ENCODE measurements around the gene H19.

Gene H19

GRCh38 chr11:1947592-1948237, 49.9 kb downstream of the H19 start:
- H3K27me3 ChIP-seq (ENCODE audit: insufficient read depth, low read length) = no peaks in the 10 kb centered on the region
- no peak overlapping the region for H3K27ac ChIP-seq (ENCODE audit: low read depth, low read length)
- peaks cover 10% of the 10 kb centered on the region for H3K4me1 ChIP-seq (ENCODE audit: control insufficient read depth, insufficient read depth, low read length, unreplicated experiment)
- no peak overlapping the region for H3K4me3 ChIP-seq (ENCODE audit: low read depth, low read length)
- H2AFZ ChIP-seq (ENCODE audit: low read length, unreplicated experiment) = no peak overlapping the region
- H3K36me3 ChIP-seq (ENCODE audit: insufficient read depth, low read length) = no peaks in the 10 kb centered on the region
- no peaks in the 10 kb centered on the region for H3K79me2 ChIP-seq (ENCODE audit: control insufficient read depth, insufficient read depth, low read length, unreplicated experiment)

DNA sequence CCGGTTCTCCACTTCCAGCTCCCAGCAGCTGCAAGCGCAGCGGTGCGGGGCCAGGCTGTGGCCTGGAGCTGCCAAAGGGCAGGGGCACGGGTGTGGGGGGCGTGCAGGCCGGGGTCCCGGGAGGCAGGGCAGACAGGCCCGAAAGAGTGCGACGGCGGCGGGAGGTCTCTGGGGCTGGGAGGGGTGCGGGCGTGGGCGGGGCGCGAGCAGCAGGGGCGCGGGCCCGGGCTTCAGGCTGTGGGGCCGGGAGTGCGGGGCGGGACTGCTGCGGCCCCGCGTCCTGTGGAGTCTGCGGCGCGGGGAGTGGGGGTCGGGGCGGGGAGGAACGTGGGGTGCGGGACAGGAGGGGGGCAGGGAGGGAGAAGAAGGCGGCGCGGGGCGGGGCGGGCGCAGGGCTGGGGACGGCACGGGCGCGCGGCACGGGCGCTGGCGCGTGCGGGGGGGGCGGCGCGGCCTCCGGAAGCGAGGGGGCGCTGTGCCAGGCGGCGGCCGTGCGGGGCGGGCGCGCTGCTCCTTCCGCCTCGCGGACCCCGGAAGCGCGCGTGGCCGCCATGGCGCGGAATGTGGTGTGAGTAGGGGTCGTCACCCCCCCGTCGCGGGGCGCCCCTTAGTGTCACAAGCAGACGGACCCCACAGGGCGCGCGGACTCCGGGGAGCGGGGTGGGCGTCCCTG, 50.7 kb downstream of the H19 start, which contains the start of gene MRPL23:
TSS of gene MRPL23 (plus strand) at position 521 of the 673 bp plus-strand sequence. CDS start at position 552, 31 bp downstream.
- H3K4me1 ChIP-seq (ENCODE audit: control insufficient read depth, insufficient read depth, low read length, unreplicated experiment) = peaks cover 10% of the 10 kb centered on the region
- H3K27me3 ChIP-seq (ENCODE audit: insufficient read depth, low read length) = no peaks in the 10 kb centered on the region
- H3K36me3 ChIP-seq (ENCODE audit: insufficient read depth, low read length) = no peaks in the 10 kb centered on the region
- H3K79me2 ChIP-seq (ENCODE audit: control insufficient read depth, insufficient read depth, low read length, unreplicated experiment) = no peaks in the 10 kb centered on the region
- no peak within 1 kb of the TSS for H3K27ac ChIP-seq (ENCODE audit: low read depth, low read length)
- H3K4me3 ChIP-seq (ENCODE audit: low read depth, low read length) = no peak within 1 kb of the TSS
- H2AFZ ChIP-seq (ENCODE audit: low read length, unreplicated experiment) = no peak within 1 kb of the TSS

Data from ACC112 (cell line).